Effector CD4-positive, alpha-beta T cell (primary cell): Measurements from ENCODE around the gene KRT38. TPM values are rescaled to one million over a fixed set of nuclear protein-coding genes. Genes with fewer than 3 reads are reported as not detected.

Experiments
- DNase-seq: peaks from one replicate; pipeline ENCODE4 v3.0.0-alpha.2; 2020
- total RNA-seq: gene quantifications from one replicate; lab custom pipeline; 2026; lab: John Stamatoyannopoulos, UW

Gene KRT38
- not detected for total RNA-seq

DNA sequence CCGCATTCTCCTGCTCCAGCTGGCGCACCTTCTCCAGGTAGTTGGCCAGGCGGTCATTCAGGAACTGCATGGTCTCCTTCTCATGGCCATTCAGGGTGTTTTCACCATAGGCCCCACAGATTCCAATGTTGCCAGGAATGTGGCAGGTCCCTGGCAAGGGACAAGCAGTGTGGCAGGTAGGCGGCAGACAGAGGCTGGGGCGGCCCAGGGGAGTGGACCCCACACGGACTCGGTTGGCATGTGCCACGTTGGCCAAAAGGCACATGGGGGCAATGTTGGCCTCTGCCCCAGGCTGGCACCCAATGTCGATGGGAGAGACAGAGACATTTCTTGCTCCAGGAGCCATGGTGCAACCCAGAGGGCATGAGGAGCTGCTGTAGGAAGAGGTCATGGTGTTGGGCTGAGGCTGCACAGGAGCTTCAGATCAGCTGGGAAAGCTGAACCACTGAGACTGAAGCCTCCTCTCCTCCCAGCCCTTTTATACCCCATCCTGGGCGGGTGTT, at the start of gene KRT38:
KRT38 (minus strand) TSS at position 453 of the 503 bp plus-strand sequence; CDS start at position 391, 62 bp downstream.
- DNase-seq = no peak

DNA sequence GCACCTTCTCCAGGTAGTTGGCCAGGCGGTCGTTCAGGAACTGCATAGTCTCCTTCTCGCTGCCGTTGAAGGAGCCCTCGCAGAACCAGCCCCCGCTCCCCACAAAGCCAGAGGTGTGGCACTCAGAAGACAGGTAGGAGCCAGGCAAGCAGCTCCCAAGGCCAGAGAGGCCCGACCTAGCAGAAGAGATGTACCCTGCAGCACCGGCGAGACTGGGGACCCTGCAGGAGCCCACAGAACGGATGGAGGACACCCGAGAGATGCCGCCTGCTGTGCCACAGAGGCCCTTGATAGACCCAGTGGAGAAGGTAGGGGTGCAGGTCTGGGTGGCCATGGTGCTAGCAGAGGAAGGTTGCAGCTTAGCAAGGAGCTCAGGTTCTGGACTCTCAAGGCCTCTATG, 48.7 kb upstream of the KRT38 start, which contains the start of gene KRT36:
KRT36 (minus strand) TSS at position 380 of the 400 bp plus-strand sequence; CDS start at position 334, 46 bp downstream.
- no peak for DNase-seq

DNA sequence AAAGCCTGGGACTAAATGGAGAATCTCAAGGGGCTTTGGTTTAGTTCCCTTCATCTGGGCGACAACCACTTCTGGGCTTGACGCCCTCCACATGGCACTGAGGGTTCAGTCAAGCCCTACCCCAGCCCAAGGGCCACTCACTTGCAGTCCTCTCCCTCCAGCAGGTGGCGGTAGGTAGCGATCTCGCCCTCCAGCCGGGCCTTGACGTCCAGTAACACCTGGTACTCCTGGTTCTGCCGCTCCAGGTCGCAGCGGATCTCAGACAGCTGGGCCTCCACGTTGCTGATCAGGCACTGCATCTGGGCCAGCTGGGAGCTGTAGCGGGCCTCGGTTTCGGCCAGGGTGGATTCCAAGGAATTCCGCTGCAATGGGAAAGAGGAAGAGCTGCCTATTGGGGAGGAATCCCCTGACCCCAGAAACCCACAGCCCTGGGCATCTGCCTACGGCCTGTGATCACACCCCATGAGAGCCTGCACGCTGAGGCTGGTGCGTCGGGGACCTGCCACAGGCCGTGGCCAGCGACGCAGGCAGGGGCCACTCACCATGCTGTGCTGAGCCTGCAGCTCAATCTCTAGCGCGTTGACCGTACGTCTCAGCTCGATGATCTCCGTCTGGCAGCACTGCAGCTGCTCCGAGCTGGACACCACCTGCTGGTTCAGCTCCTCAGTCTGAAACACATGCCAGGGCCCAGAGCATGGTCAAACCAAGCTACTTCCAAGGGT, 46.2 kb upstream of the KRT38 start:
- no peak for DNase-seq

DNA sequence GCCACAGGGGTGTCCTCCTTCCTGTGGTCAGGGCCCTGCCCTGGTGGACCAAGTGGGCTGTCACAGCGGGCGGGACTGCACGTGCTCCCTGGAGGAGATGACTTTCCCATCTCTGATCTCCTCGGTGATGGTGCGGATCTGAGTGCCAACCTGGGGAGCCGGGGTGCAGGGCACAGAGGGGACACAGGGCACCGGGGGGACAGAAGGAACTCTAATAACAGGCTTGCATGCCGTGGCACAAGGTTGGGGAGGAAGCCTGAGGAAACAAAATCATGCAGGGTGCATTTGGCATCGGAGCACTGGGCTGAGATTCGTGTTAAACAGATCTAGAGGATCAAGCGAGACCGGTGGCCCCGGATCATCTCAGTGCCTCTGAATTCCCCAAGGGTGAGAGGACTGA, 45.5 kb upstream of the KRT38 start:
- DNase-seq = no peak

DNA sequence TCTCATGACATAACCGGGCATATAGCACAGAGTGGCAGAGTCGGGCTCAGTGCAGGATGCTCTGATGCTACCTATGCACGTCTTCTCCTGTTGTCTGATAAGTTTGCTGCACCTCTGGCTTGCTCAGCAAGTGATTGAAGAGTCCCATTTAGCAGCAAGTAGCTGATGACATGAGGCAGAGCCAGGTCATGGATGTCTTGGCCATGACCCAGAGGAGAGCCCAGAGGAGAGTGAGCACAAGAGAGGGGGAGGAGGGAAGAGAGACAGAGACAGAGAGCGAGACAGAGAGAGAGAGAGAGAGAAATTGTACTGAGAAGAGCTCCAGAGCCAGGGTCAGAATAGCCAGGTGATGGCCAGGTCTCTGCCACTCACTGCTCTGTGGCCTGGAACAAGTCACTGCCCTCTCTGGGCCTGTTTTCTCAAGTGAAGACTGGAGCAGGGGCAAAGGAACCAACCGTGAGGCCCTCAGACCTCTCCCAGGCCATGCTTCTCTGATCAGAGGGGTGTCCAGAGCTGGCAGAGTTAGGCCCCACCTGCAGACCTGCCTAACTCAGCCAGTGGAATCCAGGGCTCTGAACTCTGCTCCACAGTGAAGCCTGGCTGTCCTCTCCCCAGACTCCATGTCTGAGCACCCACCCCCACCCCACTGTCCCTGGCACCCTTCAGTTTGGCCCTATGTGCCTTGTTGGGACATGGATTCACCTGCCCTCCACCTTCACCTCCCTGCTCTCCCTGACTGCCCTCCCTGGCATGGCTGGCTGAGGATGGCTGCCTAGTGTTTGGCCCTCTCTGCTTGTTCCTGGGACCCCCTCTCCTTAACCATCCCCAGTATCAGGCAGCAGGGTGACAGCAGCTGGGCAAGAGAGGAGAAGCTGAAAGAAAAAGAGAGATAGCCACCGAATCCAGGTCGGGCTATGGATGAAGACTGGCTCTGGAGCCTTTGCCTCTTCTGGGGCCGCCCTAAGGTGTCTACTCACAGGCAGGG, 44.4 kb upstream of the KRT38 start:
- DNase-seq = no peak

DNA sequence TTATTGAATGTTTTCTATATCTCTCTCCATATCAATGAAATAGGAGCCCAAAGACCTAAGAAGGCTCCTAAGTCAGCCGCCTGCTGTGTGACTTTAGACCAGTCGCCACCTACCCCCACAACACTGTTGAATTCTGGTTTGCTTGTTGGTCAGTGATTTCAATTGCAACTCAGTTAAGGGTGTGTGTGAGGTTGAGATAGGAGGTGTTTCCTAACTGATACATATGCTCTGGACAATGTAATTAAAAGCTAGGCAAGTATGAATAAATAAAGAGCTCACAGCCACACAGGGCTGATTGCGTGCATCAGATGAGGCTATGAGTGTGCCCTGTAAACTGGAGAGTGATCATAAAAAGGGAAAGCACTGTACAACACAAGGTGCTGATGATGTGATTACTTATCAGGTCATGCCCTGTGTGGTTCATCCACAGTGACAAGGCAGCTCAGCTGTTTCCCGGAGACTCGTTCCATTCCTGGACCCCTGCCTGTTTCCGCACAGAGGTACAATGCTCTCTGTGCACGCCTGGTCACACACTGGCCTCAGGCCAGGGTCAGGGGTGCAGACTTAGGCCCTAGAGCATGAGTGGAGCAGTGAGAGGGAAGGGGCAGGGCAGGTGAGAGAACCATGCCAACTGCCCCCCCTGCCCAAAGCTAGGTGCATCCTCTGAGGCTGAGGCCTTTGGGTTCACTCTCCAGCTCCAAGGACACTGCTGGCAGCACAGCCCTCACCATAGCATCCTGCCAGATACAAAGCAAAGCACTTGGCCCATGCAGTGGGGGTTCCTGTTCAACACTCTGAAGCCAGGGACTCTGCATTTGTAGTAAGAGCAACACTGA, 43.4 kb upstream of the KRT38 start:
- DNase-seq = no peak

DNA sequence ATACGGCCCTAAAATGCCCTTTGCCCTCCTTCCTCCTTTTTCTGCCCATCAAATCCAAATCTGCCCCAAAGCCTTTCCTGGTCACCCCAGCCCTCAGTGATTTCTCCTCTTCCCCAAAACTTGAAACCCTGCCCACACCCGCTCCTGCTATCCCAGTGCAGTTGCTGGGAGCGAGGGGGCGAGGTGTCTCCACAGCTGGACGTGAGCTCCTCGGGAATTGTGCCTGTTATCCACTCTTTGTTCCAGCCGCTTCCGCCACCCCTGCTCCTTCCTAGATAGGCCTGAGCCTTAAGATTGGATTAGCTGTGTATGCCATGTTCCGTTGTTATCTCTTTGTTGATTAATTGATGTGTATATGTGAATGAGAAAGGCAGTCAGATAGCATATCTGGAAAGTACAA, 42.7 kb upstream of the KRT38 start:
- DNase-seq = no peak

DNA sequence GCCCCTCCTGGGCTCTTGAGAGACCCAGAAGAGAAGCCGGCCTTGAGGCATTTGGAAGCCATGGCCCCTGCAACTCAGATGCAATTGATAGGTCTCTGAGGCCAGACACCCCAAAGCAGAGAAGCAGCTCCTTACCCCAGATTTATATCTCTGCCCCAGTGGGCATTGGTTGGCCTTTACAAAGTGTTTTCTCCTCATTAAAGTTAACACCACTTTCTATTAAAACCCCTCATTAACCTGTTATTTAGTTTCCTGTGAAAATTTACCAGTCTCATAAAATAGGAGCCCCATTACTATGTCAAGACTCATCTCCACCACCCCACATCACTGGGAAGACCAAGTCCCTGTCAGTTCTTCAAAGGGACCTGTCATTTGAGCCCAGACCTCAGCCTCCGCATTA, 40.3 kb upstream of the KRT38 start, which contains the start of gene KRT35:
KRT35 (minus strand) TSS at position 116 of the 400 bp plus-strand sequence; CDS start at position 62, 54 bp downstream.
- no peak for DNase-seq

DNA sequence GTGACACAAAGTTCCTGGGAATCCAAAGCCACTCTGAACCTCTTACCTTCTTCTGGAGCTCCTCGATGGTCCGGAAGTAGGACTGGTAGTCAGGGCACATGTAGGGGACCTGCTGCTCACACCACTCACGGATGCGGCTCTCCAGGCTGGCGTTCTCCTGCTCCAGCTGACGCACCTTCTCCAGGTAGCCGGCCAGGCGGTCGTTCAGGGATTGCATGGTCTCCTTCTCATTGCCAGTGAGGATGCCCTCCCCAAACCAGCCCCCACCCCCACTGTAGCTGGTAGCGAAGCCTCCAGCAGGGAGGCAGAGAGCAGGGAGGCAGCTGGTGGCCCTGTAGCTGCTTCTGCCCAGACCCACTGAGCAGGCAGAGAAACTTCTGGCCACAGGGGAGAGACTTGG, 39.8 kb upstream of the KRT38 start:
- no peak for DNase-seq

DNA sequence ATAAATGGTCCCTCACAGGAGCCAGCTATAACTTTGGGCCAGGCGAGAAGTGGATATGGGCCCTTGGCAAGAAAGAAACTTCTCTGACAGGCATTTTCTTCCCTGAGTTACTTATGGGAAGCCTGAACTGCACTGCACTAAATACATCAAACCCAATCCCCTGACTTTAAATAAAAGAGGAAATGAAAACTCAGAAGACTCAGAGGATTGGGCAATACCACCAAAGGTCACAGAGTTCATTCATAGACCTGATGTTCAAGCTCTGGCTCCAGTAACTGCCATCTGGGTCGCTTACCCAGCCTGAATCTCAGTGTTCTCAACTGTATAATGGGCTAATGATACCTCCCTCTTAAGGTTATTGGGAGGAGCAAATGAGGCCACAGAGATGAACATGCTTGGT, 39.4 kb upstream of the KRT38 start:
- DNase-seq = no peak

DNA sequence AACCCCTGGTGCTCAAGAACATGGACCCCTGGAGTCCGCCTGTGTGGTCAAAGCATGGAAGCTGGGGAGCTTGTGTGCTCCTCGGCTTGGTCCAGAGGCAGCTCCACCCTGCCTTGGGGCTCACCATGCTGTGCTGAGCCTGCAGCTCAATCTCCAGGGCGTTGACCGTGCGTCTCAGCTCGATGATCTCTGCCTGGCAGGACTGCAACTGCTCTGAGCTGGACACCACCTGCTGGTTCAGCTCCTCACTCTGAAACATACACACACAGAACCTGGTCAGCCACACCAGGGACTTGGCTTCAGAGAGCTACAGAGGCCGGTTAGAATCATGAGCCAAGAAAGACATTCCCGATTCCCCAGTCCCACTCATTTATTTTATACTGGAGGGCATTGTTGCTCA, 37.5 kb upstream of the KRT38 start:
- DNase-seq = no peak

DNA sequence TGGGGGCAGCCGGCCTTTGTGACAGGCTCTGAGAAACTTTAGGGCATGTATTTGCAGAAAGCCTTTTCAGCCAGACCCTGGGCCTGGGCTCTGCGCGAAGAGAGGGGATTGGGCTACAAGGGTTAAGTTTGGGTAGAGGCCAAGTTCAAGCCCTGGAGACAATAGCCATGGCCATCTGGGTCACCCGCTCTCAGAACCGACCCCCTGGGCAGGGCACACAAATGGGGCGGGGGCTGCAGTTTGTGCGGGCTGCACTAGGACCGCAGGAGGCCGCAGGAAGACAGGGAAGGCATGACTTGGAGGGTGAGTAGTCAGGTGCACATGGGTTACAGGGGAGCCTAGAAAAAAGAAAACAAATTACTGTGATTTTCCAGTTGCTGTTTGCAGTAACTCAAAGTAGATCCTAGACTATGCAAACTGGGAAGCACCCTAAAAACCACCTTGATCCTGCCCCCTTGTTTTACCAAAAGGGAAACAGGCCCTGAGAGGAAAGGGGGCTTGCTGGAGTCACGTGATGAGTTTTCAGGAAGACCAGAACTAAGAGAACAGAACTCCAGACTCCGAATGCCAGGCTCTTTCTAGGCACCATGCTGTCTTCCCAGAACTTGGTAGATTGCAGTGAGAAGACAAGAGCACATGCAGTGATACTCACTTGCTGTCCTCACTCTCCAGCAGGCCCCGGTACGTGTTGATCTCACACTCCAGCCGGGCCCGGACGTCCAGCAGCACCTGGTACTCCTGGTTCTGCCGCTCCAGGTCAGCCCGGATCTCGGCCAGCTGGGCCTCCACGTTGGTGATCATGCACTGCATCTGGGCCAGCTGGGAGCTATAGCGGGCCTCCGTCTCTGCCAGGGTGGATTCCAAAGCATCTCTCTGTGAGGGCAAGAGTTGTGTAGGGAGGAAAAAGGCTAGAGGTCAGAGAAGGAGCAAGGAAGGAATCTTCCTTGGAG, 36.4 kb upstream of the KRT38 start:
- no peak for DNase-seq

DNA sequence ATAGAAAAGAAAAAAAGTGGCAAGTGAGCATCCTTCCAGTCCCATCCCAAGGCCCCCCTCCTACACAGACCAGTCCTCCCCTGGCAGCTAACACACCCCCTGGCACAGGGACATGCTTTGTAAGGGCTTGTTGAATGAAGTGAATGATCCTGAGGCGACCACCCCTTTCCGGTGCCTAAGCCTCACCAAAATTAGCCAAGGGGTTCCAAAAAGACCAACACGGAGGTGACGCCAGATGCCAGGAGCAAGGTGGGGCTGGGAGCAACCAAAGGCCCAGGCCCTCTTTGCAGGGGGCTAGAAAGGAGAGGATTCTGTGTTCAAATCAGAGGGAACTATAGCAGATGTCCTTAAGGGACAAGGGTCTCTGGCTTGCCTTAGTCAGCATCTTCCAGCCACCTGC, 34.6 kb upstream of the KRT38 start:
- no peak for DNase-seq

DNA sequence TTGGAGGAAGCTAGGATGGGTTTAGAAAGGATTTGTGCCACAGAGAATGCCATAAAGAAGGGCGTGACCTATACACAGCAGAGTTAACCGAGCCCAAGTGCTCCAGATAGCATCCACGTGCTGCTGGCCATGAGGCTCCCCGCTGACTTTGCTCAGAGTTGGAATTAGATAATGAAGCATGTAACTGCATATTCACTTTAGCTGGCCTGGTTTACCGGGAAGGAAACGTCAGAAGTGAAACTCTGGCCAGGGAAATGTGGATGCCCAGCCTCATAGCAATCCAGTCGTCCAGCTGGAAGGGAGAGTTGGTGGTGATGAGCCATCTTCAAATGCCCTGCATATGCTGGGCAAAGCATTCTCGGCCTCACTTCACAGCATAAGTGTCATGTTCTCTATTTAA, 34.1 kb upstream of the KRT38 start:
- DNase-seq = no peak

DNA sequence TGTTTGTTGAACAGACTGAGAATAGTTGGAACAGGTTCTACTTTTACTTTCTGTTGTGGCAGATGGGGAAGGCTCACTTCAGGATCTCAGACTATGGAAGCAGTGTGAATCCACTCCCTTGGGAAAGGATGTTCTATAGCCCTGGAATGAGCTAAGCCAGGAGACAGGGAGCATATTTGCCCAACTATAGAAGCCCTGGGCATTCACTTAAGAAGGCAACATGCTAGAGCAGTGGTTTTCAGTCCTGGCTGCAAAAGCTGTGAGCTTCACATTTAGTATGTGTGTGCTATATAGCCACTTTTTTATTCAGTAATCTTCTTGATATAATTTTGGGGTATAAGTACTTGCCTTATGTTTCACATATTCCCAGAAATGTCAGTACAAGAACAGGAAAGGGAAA, 27.6 kb upstream of the KRT38 start:
- DNase-seq = no peak

DNA sequence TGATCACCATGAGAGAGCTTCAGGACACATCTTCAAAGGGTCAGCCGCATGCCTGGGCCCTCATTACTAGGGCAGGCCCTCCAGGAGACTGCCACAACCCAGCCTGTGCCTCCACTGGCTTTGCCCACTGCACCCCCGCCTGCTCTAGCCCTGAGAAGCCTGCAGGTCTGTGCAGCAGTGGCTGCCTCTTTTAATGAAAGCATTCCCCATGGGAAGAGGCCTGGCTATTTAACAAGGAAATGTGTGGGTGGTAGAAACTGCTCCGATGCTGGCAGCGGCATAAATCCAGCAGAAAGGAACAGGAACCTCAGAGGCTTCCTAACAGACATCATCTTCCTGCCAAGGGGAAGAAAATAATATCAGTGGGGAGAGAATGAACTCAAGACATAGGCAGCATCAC, 26.8 kb upstream of the KRT38 start:
- DNase-seq = no peak

DNA sequence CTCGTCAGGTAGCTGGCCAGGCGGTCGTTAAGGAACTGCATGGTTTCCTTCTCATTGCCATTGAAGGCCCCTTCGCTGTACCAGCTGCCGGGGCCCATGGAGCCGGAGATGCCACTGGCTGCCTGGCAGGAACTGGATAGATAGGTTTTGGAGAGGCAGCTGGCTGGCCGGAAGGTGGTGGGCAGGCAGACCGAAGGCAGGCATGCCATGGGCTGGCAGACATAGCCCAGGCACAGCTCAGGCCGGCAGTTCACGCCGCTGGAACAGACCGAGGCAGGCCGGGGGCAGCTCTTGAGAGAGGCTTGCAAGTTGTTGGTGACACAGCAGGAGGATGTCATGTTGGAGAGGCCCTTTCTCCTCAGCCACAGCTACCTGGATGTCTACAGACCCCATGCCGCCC, 26.2 kb upstream of the KRT38 start, which contains the start of gene KRT32:
KRT32 (minus strand) TSS at position 399 of the 400 bp plus-strand sequence; CDS start at position 338, 61 bp downstream.
- no peak for DNase-seq

DNA sequence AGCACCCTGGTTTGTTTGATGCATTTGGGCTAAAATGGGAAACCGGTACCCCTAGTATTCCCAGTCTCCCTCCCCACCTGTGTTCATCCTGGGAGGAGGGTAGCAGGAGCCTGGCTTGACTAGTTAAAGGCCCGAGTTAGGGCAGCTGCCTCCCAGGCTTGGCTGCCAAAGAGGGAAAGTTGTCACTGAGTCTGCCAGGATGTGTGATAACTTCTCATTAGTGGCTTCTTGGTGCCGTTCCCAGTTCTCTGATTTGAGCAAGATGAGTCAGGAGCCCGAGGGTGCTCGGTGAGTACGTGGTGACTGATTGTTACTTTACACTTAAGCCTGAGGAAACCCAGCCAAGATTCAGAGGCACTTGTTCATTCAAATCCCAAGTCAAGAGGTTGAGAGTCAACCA, 23.9 kb upstream of the KRT38 start:
- no peak for DNase-seq

DNA sequence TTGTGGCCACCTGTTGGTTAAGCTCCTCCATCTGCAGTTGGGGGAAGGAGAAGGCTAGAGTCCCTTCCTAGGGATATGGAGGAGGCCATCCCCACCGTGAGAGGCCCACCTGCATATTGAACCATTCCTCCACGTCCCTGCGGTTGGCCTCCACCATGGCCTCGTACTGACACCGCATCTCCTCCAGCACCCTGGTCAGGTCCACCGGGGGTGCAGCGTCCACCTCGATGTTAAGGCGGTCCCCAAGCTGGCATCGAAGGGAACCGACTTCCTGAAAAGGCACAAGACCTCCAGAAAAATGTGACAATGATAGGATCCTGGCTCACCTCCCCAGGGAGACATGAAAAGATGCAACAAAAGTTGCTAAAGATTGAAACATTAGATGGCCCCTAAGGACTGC, 23.4 kb upstream of the KRT38 start:
- DNase-seq = no peak

DNA sequence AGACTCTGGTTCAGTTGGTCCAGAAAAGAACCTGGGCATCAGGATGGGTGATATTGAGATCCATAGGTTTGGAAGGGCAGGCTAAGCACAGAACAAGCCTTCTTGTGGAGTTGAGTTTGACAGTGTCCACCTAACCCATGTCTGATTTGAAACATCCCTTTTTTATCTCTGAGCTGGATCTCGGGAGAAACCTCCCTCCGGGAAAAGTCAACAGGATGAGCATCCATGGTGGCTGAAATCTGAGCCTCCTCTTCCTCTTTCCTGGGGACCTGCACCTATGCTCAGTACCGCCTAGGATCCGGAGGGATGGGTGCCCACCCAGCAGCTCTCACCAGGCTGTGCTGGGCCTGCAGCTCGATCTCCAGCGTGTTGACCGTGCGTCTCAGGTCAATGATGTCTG, 23.0 kb upstream of the KRT38 start:
- DNase-seq = no peak

DNA sequence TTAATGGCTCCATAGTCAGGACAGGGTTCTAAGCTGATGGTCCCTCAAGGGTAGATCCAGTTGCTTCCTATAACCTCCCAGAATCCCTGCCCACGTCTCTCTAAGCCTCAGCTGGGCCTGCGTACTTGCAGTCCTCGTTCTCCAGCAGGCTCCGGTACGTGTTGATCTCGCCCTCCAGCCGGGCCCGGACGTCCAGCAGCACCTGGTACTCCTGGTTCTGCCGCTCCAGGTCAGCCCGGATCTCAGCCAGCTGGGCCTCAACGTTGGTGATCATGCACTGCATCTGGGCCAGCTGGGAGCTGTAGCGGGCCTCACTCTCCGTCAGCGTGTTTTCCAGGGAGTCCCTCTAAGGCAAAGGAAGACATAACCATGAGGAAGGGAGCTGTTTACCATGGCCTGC, 21.9 kb upstream of the KRT38 start:
- DNase-seq = no peak
